CD14-positive monocyte (primary cell): ENCODE measurements around the gene PDE11A. TPM values are rescaled to one million over a fixed set of nuclear protein-coding genes. Genes with fewer than 3 reads are reported as not detected.

ENCODE experiments used
- DNase-seq, 3 donors: peaks; one replicate each; pipeline ENCODE4 v3.0.0-alpha.2; 2011 to 2022
- H2AFZ ChIP-seq: 2 replicates; pipeline ENCODE4 v1.6.0; 2012; ENCODE audit warnings: mild to moderate bottlenecking, low read depth, low read length, inconsistent platforms; ENCODE audit not compliant: insufficient read depth, poor library complexity, severe bottlenecking
- H3K27ac ChIP-seq, 2 donors: 1 replicate in 1 of 2; 2 replicates in 1 of 2; pipeline ENCODE4 v1.5.1; 2012 to 2013; ENCODE audit warnings: low read length in 2 of 2, control low read depth in 1 of 2, inconsistent platforms in 1 of 2, low read depth in 1 of 2, mild to moderate bottlenecking in 1 of 2
- H3K27me3 ChIP-seq, 2 donors: one replicate each; pipeline versions ENCODE4 v1.6.0 to v1.6.1; 2011 to 2013; ENCODE audit warnings: low read length in 2 of 2; ENCODE audit not compliant: control insufficient read depth in 2 of 2, insufficient read depth in 2 of 2
- H3K36me3 ChIP-seq, 2 donors: replicated peaks in 1 of 2; 1 replicate in 1 of 2; 2 replicates in 1 of 2; pipeline versions ENCODE4 v1.5.1 to v1.6.1; 2012 to 2013; ENCODE audit warnings: low read length in 2 of 2, control low read depth in 1 of 2, inconsistent platforms in 1 of 2, mild to moderate bottlenecking in 1 of 2; ENCODE audit not compliant: insufficient read depth in 2 of 2, control insufficient read depth in 1 of 2
- H3K4me1 ChIP-seq, 2 donors: 1 replicate in 1 of 2; 2 replicates in 1 of 2; pipeline versions ENCODE4 v1.5.1 to v1.6.1; 2012 to 2013; ENCODE audit warnings: low read length in 2 of 2, control low read depth in 1 of 2, inconsistent platforms in 1 of 2, mild to moderate bottlenecking in 1 of 2, moderate library complexity in 1 of 2; ENCODE audit not compliant: insufficient read depth in 2 of 2, control insufficient read depth in 1 of 2
- H3K4me2 ChIP-seq: replicated peaks from 2 replicates; pipeline ENCODE3; 2012; ENCODE audit warnings: low read length, moderate library complexity, mild to moderate bottlenecking; ENCODE audit not compliant: poor library complexity, severe bottlenecking; ENCODE audit errors: extremely low read depth
- H3K4me3 ChIP-seq, 3 experiments: fragments of 200-600 bp in 1 of 3; sonication (generic) in 1 of 3; replicated peaks in 1 of 3; 1 replicate in 2 of 3; 2 replicates in 1 of 3; pipeline ENCODE4 v1.5.1; 2011 to 2013; ENCODE audit warnings: low read length in 3 of 3, mild to moderate bottlenecking in 3 of 3, control low read depth in 2 of 3, low read depth in 2 of 3, inconsistent platforms in 1 of 3, moderate library complexity in 1 of 3
- H3K79me2 ChIP-seq: 2 replicates; pipeline ENCODE4 v1.6.0; 2012; ENCODE audit warnings: mild to moderate bottlenecking, control low read depth, inconsistent platforms, low read length, moderate library complexity; ENCODE audit not compliant: insufficient read depth
- H3K9ac ChIP-seq: 2 replicates; pipeline ENCODE4 v1.6.0; 2017; ENCODE audit warnings: low read length, mild to moderate bottlenecking; ENCODE audit not compliant: insufficient read depth, poor library complexity, severe bottlenecking
- H3K9me3 ChIP-seq, 2 donors: replicated peaks in 1 of 2; 1 replicate in 1 of 2; 2 replicates in 1 of 2; pipeline versions ENCODE4 v1.5.1 to v1.6.1; 2012 to 2013; ENCODE audit warnings: low read length in 2 of 2, control low read depth in 1 of 2; ENCODE audit not compliant: control insufficient read depth in 1 of 2, insufficient read depth in 1 of 2
- H4K20me1 ChIP-seq: 2 replicates; pipeline ENCODE4 v1.6.0; 2012; ENCODE audit warnings: mild to moderate bottlenecking, low read length, control low read depth, moderate library complexity; ENCODE audit not compliant: insufficient read depth
- H3K27ac Mint-ChIP-seq, 7 donors: one replicate each; pipeline ENCODE4 v1.8.0; 2020; ENCODE audit warnings: mild to moderate bottlenecking in 7 of 7, mixed read lengths in 7 of 7, moderate library complexity in 6 of 7, inconsistent platforms in 2 of 7
- H3K27me3 Mint-ChIP-seq, 3 donors: one replicate each; pipeline ENCODE4 v1.8.0; 2021 to 2022; ENCODE audit warnings: low read depth in 3 of 3, mild to moderate bottlenecking in 3 of 3, mixed read lengths in 3 of 3, moderate library complexity in 3 of 3, inconsistent platforms in 1 of 3
- H3K36me3 Mint-ChIP-seq, 2 donors: one replicate each; pipeline ENCODE4 v1.8.0; 2020; ENCODE audit warnings: mixed read lengths in 2 of 2, inconsistent platforms in 1 of 2, mild to moderate bottlenecking in 1 of 2
- H3K4me1 Mint-ChIP-seq: one replicate; pipeline ENCODE4 v1.8.0; 2020; ENCODE audit warnings: mild to moderate bottlenecking, mixed read lengths
- H3K4me3 Mint-ChIP-seq, 2 donors: one replicate each; pipeline ENCODE4 v1.8.0; 2020; ENCODE audit warnings: mild to moderate bottlenecking in 2 of 2, mixed read lengths in 2 of 2, moderate library complexity in 1 of 2
- H3K9me3 Mint-ChIP-seq, 7 donors: one replicate each; pipeline ENCODE4 v1.8.0; 2020 to 2022; ENCODE audit warnings: mixed read lengths in 7 of 7, mild to moderate bottlenecking in 6 of 7, moderate library complexity in 6 of 7, inconsistent platforms in 2 of 7
- CTCF ChIP-seq: fragments of 200-600 bp; IDR thresholded peaks from one replicate; pipeline ENCODE4 v1.8.0; 2022; ENCODE audit warnings: antibody characterized with exemption, mild to moderate bottlenecking
- WGBS: methylation state at CpG from one replicate; pipeline ENCODE4 v1.1.5; 2013; ENCODE audit warnings: missing lambda C conversion rate; ENCODE audit not compliant: insufficient coverage; 5-methylcytosine and 5-hydroxymethylcytosine counted together
- intact Hi-C, 2 donors: fragments of 100-400 bp; cut with micrococcal nuclease; formaldehyde crosslinking; loops; one replicate each; pipeline versions ENCODE4 v1.15.0 to v1.15.1; 2023
- polyA plus RNA-seq, 3 donors: library from polyadenylated mRNA; depleted of rRNA in 1 of 3; unstranded in 2 of 3; stranded (reverse) in 1 of 3; fragments of 300-500 nt in 2 of 3; fragments of >200 nt in 1 of 3; fragmentation: Illumina TruSeq in 2 of 3; gene quantifications; 1 replicate in 2 of 3; 2 replicates in 1 of 3; pipeline ENCODE4 v1.2.3, GENCODE V29; 2012 to 2021

PDE11A gene
- polyA plus RNA-seq, 3 donors: not detected

- no peak overlapping the region for H2AFZ ChIP-seq
- no peaks in the 10 kb centered on the region for H3K9me3 ChIP-seq
- no peaks in the 10 kb centered on the region for H3K36me3 Mint-ChIP-seq
- no peak overlapping the region for H3K9ac ChIP-seq
- H3K4me2 ChIP-seq: no peak overlapping the region
- TF ChIP-seq CTCF: no peak
- H3K4me1 ChIP-seq: peaks cover 10 to 12% of the 10 kb centered on the region in 2 donors
- no peaks in the 10 kb centered on the region for H4K20me1 ChIP-seq
- peaks cover 0 to 4% (median 0%) of the 10 kb centered on the region in 7 donors for H3K9me3 Mint-ChIP-seq
- intact Hi-C loops: loop anchor here in 1 of 2 donors (5.0 to 10.0 kb wide), 4 partner anchors 64 to 451 kb away; partner anchors contain the start of gene AGPS
- no peaks in the 10 kb centered on the region for H3K27me3 ChIP-seq
- no peaks in the 10 kb centered on the region for H3K36me3 ChIP-seq
- H3K27ac ChIP-seq: no peak overlapping the region
- WGBS: no CpG with 5 or more reads among the region's 4 CpGs
- H3K4me3 ChIP-seq: no peak overlapping the region
- peaks cover 3% of the 10 kb centered on the region for H3K4me1 Mint-ChIP-seq
- peaks cover 0 to 11% (median 1%) of the 10 kb centered on the region in 3 donors for H3K27me3 Mint-ChIP-seq
- no peaks in the 10 kb centered on the region for H3K79me2 ChIP-seq
- H3K27ac Mint-ChIP-seq: no peak overlapping the region
- no peak overlapping the region for H3K4me3 Mint-ChIP-seq
- DNase-seq: no peak
Measured at GRCh38 chr2:177616066-177616465, 456.5 kb downstream of the PDE11A start.

DNA sequence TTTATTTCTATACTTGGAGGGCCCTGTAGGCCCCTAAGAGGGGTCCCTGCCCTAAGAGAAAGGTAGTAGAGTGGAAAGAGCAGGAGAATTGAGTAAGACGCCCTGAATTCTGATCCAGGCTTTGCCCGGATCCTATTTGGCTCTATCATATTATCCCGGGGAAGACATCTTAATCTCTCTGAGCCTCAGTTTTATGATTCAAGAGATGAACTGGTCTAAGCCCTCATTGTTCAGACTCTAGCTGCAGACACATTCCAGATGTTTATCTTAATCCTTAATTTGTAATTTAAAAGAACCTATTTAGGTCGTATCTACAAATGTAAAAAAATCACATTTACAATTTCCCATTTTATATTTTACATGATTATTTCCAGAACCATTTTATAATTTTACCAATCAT, 459.9 kb downstream of the PDE11A start:
- Histone ChIP-seq H3K9me3 (no peaks in the 10 kb centered on the region), H2AFZ (no peak overlapping the region), H3K4me3 (no peak overlapping the region), H3K9ac (no peak overlapping the region), H3K27me3 (no peaks in the 10 kb centered on the region), H3K4me2 (no peak overlapping the region), H3K4me1 (no peaks in the 10 kb centered on the region), H4K20me1 (no peaks in the 10 kb centered on the region), H3K27ac (no peak overlapping the region), H3K36me3 (no peaks in the 10 kb centered on the region), H3K79me2 (no peaks in the 10 kb centered on the region)
- DNase-seq: no peak
- no peak overlapping the region for H3K4me3 Mint-ChIP-seq
- H3K27me3 Mint-ChIP-seq: peaks cover 0 to 11% (median 1%) of the 10 kb centered on the region in 3 donors
- intact Hi-C loops: loop anchor here in 1 of 2 donors (10.0 kb wide), 3 partner anchors 142 to 448 kb away; partner anchors contain the start of gene AGPS
- H3K27ac Mint-ChIP-seq: no peak overlapping the region
- no peaks in the 10 kb centered on the region for H3K36me3 Mint-ChIP-seq
- TF ChIP-seq CTCF: no peak
- 80% methylated on average over 1 of the region's 4 CpGs for WGBS
- no peaks in the 10 kb centered on the region for H3K4me1 Mint-ChIP-seq
- peaks cover 0 to 7% (median 3%) of the 10 kb centered on the region in 7 donors for H3K9me3 Mint-ChIP-seq
